Measurements from ENCODE around the gene ULK2.

GRCh38 chr17:19739241-19740201 is 128.2 kb downstream of the ULK2 start:
- TF ChIP-seq CTCF (conservative IDR thresholded peaks at IDR 0.05) = no peak
- TF ChIP-seq ZFX (IDR thresholded peaks at IDR 0.05) = no peak
